ENCODE data around the gene GFRA1. TPM values are rescaled to one million over a fixed set of nuclear protein-coding genes. Genes with fewer than 3 reads are reported as not detected.
"Not testable (repeated sequence)": the region's sequence is repeated elsewhere in the genome, so short reads cannot be mapped to it uniquely, and the experiment has no call there.

Gene GFRA1
- polyA plus RNA-seq, 6 donors from 2014 or later: not detected

GRCh38 chr10:116168329-116168728 lies 104.7 kb downstream of the GFRA1 start:
- no peaks in the 10 kb centered on the region for H3K4me1 Mint-ChIP-seq
- no peak overlapping the region for H3K27ac Mint-ChIP-seq
- H3K27me3 Mint-ChIP-seq: no peaks in the 10 kb centered on the region
- peaks cover 1 to 17% (median 13%) of the 10 kb centered on the region in 7 donors for H3K9me3 Mint-ChIP-seq
- H3K36me3 Mint-ChIP-seq: no peaks in the 10 kb centered on the region
- DNase-seq: no peak
- no peak for ATAC-seq (ENCODE audit: low read depth in 2 of 2)
- no peak overlapping the region for H3K4me3 Mint-ChIP-seq

GRCh38 chr10:116165941-116166340 lies 107.1 kb downstream of the GFRA1 start:
- not testable (repeated sequence) for ATAC-seq (ENCODE audit: low read depth in 2 of 2); H3K36me3 Mint-ChIP-seq; H3K4me1 Mint-ChIP-seq; H3K4me3 Mint-ChIP-seq; H3K27me3 Mint-ChIP-seq; H3K27ac Mint-ChIP-seq; DNase-seq
- peaks cover 1 to 26% (median 10%) of the 10 kb centered on the region in 7 donors for H3K9me3 Mint-ChIP-seq

GRCh38 chr10:116164291-116164690 lies 108.7 kb downstream of the GFRA1 start:
- Mint-ChIP-seq H3K27me3 (no peaks in the 10 kb centered on the region), H3K9me3 (peaks cover 1 to 34% (median 10%) of the 10 kb centered on the region in 7 donors), H3K4me3 (no peak overlapping the region), H3K4me1 (no peaks in the 10 kb centered on the region), H3K27ac (no peak overlapping the region), H3K36me3 (no peaks in the 10 kb centered on the region)
- no peak for ATAC-seq (ENCODE audit: low read depth in 2 of 2)
- no peak for DNase-seq

GRCh38 chr10:116163333-116164131 lies 109.5 kb downstream of the GFRA1 start:
- H3K27ac Mint-ChIP-seq: peak overlapping the region in 1 of 6 donors; percentile 67

GRCh38 chr10:116162851-116163250 lies 110.2 kb downstream of the GFRA1 start:
- H3K27me3 Mint-ChIP-seq: no peaks in the 10 kb centered on the region
- peaks cover 1 to 41% (median 10%) of the 10 kb centered on the region in 7 donors for H3K9me3 Mint-ChIP-seq
- no peak for DNase-seq
- H3K4me1 Mint-ChIP-seq: no peaks in the 10 kb centered on the region
- no peaks in the 10 kb centered on the region for H3K36me3 Mint-ChIP-seq
- no peak for ATAC-seq (ENCODE audit: low read depth in 2 of 2)
- no peak overlapping the region for H3K4me3 Mint-ChIP-seq
- no peak overlapping the region for H3K27ac Mint-ChIP-seq

More at GRCh38 chr10:116163333-116164131, 109.5 kb downstream of the GFRA1 start:
- Mint-ChIP-seq H3K36me3 (no peaks in the 10 kb centered on the region), H3K9me3 (peaks cover 1 to 38% (median 8%) of the 10 kb centered on the region in 7 donors), H3K4me3 (no peak overlapping the region), H3K4me1 (no peaks in the 10 kb centered on the region), H3K27me3 (no peaks in the 10 kb centered on the region)
- no peak for ATAC-seq (ENCODE audit: low read depth in 2 of 2)
- DNase-seq: no peak

GRCh38 chr10:116160271-116160670 lies 112.7 kb downstream of the GFRA1 start:
- no peaks in the 10 kb centered on the region for H3K27me3 Mint-ChIP-seq
- no peak for ATAC-seq (ENCODE audit: low read depth in 2 of 2)
- DNase-seq: no peak
- no peak overlapping the region for H3K4me3 Mint-ChIP-seq
- peaks cover 0 to 32% (median 5%) of the 10 kb centered on the region in 7 donors for H3K9me3 Mint-ChIP-seq
- no peaks in the 10 kb centered on the region for H3K36me3 Mint-ChIP-seq
- H3K4me1 Mint-ChIP-seq: no peaks in the 10 kb centered on the region
- H3K27ac Mint-ChIP-seq: no peak overlapping the region

GRCh38 chr10:116159197-116159596 lies 113.8 kb downstream of the GFRA1 start:
- H3K36me3 Mint-ChIP-seq: no peaks in the 10 kb centered on the region
- H3K4me1 Mint-ChIP-seq: no peaks in the 10 kb centered on the region
- H3K27ac Mint-ChIP-seq: no peak overlapping the region
- peaks cover 0 to 32% (median 5%) of the 10 kb centered on the region in 7 donors for H3K9me3 Mint-ChIP-seq
- ATAC-seq (ENCODE audit: low read depth in 2 of 2): no peak
- no peaks in the 10 kb centered on the region for H3K27me3 Mint-ChIP-seq
- no peak overlapping the region for H3K4me3 Mint-ChIP-seq
- DNase-seq: no peak

- no peak for DNase-seq
- ATAC-seq (ENCODE audit: low read depth in 2 of 2): no peak
- Mint-ChIP-seq H3K9me3 (peaks cover 0 to 32% (median 4%) of the 10 kb centered on the region in 7 donors), H3K4me3 (no peak overlapping the region), H3K36me3 (no peaks in the 10 kb centered on the region), H3K27ac (peak overlapping the region in 1 of 6 donors; percentile 76), H3K27me3 (no peaks in the 10 kb centered on the region), H3K4me1 (no peaks in the 10 kb centered on the region)
Measured at GRCh38 chr10:116158036-116158435, 115.0 kb downstream of the GFRA1 start.

- Mint-ChIP-seq H3K27me3 (no peaks in the 10 kb centered on the region), H3K27ac (no peak overlapping the region), H3K36me3 (no peaks in the 10 kb centered on the region), H3K9me3 (peaks cover 0 to 32% (median 4%) of the 10 kb centered on the region in 7 donors), H3K4me3 (no peak overlapping the region), H3K4me1 (no peaks in the 10 kb centered on the region)
- no peak for ATAC-seq (ENCODE audit: low read depth in 2 of 2)
- DNase-seq: no peak
Measured at GRCh38 chr10:116157485-116157884, 115.5 kb downstream of the GFRA1 start.

- H3K4me1 Mint-ChIP-seq: no peaks in the 10 kb centered on the region
Measured at GRCh38 chr10:116156819-116157218, 116.2 kb downstream of the GFRA1 start.

GRCh38 chr10:116155191-116155590 lies 117.8 kb downstream of the GFRA1 start:
- H3K4me1 Mint-ChIP-seq: no peaks in the 10 kb centered on the region
- no peak overlapping the region for H3K4me3 Mint-ChIP-seq
- no peaks in the 10 kb centered on the region for H3K36me3 Mint-ChIP-seq
- DNase-seq: no peak
- no peak overlapping the region for H3K27ac Mint-ChIP-seq
- no peak for ATAC-seq (ENCODE audit: low read depth in 2 of 2)
- H3K9me3 Mint-ChIP-seq: peaks cover 0 to 16% (median 3%) of the 10 kb centered on the region in 7 donors
- no peaks in the 10 kb centered on the region for H3K27me3 Mint-ChIP-seq

More at GRCh38 chr10:116156819-116157218, 116.2 kb downstream of the GFRA1 start:
- no peak for ATAC-seq (ENCODE audit: low read depth in 2 of 2)
- no peaks in the 10 kb centered on the region for H3K27me3 Mint-ChIP-seq
- DNase-seq: no peak
- no peaks in the 10 kb centered on the region for H3K36me3 Mint-ChIP-seq
- H3K9me3 Mint-ChIP-seq: peaks cover 0 to 29% (median 4%) of the 10 kb centered on the region in 7 donors
- no peak overlapping the region for H3K4me3 Mint-ChIP-seq
- no peak overlapping the region for H3K27ac Mint-ChIP-seq

GRCh38 chr10:116154651-116155050 lies 118.4 kb downstream of the GFRA1 start:
- no peaks in the 10 kb centered on the region for H3K4me1 Mint-ChIP-seq
- no peak for DNase-seq
- H3K27ac Mint-ChIP-seq: no peak overlapping the region
- ATAC-seq (ENCODE audit: low read depth in 2 of 2): no peak
- H3K36me3 Mint-ChIP-seq: no peaks in the 10 kb centered on the region
- no peak overlapping the region for H3K4me3 Mint-ChIP-seq
- peaks cover 0 to 16% (median 4%) of the 10 kb centered on the region in 7 donors for H3K9me3 Mint-ChIP-seq
- no peaks in the 10 kb centered on the region for H3K27me3 Mint-ChIP-seq

GRCh38 chr10:116151076-116151475 lies 121.9 kb downstream of the GFRA1 start:
- no peaks in the 10 kb centered on the region for H3K36me3 Mint-ChIP-seq
- no peaks in the 10 kb centered on the region for H3K27me3 Mint-ChIP-seq
- peaks cover 0 to 15% (median 2%) of the 10 kb centered on the region in 7 donors for H3K9me3 Mint-ChIP-seq
- H3K4me1 Mint-ChIP-seq: no peaks in the 10 kb centered on the region
- DNase-seq (no peak), ATAC-seq (ENCODE audit: low read depth in 2 of 2) (no peak)
- H3K4me3 Mint-ChIP-seq: no peak overlapping the region
- no peak overlapping the region for H3K27ac Mint-ChIP-seq

GRCh38 chr10:116150606-116151005 lies 122.4 kb downstream of the GFRA1 start:
- Mint-ChIP-seq H3K4me1 (no peaks in the 10 kb centered on the region), H3K9me3 (peaks cover 0 to 15% (median 2%) of the 10 kb centered on the region in 7 donors), H3K4me3 (no peak overlapping the region), H3K36me3 (no peaks in the 10 kb centered on the region), H3K27ac (no peak overlapping the region), H3K27me3 (no peaks in the 10 kb centered on the region)
- ATAC-seq (ENCODE audit: low read depth in 2 of 2) (no peak), DNase-seq (no peak)

All from naive B cell (primary cell).